Stimulated activated CD4-positive, alpha-beta T cell treated with anti-CD3 and anti-CD28 coated beads, Interleukin-12 subunit alpha, Interleukin-12 subunit beta, amount 100 ng/mL, for 48 hours (primary cell): Measurements from ENCODE around the gene STEAP1B.

ENCODE experiments used
- DNase-seq, 3 donors: peaks; one replicate each; pipeline ENCODE4 v3.0.0-alpha.2; 2020; ENCODE audit warnings: low read depth in 2 of 3, low spot score in 1 of 3

STEAP1B gene

DNA sequence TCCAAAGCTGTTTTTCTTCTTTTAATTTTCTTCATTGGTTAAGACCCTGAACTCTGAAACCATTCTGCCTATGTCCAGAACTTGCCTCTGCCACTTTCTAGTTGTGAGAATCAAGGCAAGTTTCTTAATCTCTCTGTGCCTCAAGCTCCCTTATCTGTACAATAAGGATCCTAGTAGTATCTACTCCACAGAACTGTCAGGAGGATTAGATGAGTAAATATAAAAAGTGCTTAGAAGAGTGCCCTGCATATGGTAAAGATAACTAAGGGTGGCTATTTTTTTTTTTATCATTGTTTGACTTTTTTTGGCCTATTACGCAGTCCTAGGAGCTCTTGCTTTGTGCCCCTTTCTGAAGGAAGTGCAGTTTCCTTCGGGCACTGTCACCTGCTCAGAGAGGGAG is 96.6 kb downstream of the STEAP1B start:
- no peak for DNase-seq

DNA sequence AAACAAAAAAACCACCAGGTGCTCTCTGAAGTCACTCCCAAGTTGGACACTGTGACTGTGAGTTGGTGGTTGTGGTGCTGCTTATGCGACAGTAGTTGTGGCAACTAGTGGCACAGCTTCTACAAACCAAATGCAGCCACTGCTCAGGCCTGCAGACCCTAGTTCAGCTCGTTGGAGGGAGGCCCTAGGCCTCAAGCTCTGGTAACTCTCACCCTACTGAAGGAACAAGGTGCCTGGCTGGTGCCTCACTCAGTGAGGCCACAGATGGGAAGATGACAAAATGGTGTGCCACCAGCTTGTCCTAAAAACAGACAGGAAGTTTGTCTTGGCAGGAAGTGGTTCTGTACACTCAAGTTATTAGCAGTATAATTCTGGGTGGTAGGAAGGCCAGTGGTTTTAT is 97.7 kb downstream of the STEAP1B start:
- no peak for DNase-seq

DNA sequence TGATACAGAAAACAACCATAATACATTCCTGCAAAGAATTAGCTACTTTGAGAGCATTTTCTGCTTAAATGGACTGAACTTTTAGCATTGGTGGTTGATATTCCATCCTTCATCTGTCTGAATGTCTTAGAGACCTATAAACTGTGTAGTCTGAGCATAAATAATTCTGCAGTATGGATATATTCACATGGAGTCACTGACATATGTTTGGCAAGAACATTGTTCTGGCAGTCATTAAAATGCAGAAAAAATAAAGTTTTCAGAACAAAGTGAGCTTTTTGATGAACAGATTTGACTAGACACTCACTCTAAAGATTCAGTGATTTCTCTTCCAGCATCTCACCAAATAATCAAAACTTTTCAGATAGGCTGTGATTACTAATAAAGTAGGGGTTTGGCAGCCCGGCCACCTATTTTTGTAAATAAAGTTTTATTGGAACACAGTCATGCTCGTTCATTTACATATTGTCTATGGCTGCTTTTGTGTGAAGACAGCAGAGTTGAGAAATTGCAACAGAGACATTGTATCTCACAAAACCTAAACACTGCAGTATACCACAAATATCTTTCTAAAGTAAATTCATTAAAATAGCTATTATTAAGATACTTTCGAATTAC is 98.9 kb downstream of the STEAP1B start:
- no peak for DNase-seq

DNA sequence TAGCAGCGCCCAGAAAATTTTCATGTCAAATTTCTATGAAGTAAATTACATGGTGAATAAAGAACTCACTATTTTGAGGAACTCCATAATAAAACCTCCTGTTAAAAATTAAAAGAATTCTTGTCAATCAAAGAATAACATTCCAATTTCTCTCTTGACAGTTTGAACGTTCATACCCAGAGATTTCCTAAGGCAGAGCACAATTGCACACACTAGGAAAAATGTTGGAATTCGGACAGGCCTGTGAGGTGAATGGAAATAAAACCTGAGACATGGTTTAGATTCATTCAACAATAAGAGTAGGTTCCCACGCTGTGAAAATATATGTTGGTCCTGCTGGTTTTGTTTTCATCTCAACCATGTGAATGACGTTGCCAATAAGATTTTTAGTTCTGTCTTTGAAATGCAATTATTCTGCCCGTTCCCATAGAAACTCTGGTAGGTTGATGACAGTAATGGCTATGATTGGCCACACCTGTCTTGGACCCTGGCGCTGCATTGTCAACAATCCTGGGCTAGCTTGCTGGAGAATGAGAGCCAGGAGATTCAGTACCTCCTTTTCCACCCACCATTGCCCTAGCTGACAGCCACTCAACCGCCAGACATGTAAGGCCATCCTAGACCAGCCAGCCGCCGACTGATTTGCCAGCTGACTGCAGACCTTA is 99.7 kb downstream of the STEAP1B start:
- no peak for DNase-seq

DNA sequence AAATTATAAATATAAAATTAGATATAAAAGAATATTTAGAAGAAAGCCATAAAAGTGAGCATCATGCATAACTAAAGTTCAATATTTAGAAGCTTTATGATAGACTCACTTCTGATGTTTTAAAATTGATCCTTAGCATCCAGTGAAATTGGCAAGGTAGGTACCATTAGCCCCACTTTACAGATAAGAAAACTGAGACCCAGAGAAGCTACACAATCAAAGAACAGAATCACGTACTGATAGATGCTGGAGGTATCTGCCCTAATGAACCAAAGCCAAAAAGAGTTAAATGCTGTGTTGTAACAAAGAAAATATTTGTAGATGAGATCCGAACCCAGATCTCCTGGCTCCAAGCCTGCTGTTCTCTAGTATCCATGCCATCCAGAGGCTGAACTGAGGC is 100.4 kb downstream of the STEAP1B start:
- DNase-seq = no peak

DNA sequence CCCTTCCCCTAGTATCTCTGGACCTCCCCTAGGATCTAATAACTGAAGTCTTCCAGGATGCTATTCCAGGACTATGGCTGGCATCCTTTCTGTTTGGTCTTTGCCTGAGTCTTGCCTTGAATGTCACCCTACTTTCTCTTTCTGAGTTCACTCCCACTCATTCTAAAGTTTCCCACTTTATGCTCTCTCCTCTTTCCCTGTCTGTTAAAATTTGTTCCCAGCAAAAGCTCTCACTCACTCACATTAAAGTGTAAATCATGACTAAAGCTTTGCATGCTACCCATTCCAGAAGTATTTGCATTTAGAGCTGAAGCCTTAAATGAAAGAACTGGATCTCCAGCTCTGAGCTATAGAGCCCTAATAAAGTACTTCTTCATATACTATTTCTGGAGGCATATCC is 100.9 kb downstream of the STEAP1B start:
- no peak for DNase-seq

DNA sequence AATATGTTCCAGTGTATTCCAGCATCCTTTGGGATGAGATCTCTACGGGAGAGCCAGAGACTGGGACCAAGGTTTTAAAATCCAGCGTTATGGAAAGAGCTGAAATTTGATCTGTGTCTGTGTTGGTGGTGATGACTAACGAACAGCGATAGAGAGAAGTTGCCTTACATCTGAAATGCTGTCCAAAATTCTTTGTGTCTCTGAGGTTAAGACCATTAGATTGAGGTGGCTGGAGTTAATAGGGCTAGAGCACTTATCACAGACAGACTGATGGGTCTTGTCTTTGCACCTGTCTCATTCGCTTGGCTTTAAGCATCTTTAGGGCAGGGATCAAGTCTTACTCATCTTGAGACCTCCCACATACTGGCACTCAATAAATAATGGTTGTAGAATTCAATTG is 102.0 kb downstream of the STEAP1B start:
- no peak for DNase-seq

DNA sequence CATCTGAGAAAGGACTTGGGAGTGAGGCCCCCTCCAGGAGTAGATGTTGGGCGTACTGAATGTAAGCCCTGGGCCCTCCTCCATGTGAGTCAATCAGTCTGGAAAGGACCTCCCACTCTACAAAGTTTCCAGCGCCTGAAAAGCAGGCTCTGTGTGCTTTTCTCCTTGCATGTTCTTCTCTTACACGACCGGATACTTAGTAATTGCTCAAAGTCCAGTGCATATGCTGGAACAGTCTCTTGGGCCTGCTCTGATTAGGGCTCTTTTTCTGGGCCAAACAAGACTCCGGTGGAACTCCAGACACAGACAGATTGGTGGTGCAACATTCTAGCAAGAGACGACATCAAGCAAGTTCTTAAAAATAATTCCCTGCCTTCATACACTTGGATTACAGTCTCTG is 104.8 kb downstream of the STEAP1B start:
- no peak for DNase-seq

DNA sequence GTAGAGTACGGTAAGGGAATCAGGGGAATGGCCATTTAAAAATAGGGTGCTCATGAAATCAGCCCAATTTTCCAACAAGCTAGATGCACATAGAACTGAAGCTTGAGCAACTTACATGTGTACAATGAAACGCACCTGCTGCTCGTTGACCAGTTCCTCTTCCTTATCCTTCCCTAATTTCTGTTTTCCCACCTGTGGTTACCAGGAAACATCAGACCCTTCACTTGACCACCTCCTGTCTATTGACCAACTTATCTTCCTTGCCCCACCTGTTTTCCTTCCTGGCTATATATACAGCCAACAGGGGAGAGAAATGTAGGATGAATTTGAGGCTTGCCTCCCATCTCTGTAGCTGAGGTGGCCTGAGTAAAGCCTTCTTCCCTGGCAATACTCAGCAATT is 105.2 kb downstream of the STEAP1B start:
- no peak for DNase-seq

DNA sequence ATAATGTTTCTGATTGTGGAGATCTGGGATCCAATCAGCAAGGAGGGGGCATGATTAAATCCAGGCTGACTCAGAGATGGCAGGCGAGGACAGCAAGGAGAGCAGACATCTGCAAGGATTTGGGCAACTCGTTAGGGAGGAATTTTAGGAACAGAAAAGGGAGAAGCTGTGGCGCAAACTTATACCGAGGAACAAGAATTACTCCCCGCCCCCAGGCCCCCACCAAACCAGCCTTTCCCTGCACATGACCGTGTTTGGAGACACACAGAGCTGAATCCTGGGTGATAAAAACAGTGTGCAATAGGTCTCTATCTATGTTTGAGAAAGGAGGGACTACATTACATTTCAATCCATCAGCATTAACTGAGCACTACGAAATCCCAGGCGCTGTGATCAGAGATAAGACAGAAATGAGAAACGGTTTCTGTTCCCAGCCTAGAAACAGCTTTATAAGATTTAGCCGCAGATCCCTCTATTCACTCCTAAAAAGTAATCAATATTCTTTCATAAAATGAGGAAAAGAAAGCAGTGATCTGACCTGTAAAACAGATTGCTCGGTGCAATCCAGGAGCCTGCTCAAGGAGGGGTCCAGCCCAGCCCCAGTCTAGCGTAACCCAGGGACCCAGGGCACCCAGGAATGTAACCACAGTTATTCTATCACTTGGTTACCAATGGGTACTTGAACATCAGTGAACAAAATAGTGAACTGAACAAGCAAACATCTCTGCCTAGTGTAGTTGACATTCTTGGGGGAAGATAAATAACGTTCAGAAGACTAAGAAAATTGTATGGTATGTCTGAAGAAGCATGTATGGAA is 105.9 kb downstream of the STEAP1B start:
- DNase-seq = no peak

DNA sequence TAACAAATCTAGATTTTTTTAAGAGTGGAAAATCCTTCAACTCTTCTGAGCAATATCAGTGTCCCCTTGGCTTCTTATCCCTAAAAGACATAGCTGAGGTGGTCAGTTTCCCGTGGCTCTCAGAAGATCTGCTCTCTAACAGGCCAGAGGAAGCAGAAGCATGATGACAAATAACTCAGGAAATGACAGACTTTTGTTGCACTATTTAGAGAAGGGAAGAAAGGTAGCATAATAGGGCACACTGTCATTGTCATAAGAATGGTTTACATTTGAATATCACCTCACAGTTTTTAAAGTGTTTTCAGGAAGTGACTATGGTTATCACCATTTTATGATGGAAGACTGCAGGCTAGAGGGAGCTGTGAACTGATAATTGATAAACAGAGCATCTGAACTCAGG is 109.5 kb downstream of the STEAP1B start:
- DNase-seq = no peak

DNA sequence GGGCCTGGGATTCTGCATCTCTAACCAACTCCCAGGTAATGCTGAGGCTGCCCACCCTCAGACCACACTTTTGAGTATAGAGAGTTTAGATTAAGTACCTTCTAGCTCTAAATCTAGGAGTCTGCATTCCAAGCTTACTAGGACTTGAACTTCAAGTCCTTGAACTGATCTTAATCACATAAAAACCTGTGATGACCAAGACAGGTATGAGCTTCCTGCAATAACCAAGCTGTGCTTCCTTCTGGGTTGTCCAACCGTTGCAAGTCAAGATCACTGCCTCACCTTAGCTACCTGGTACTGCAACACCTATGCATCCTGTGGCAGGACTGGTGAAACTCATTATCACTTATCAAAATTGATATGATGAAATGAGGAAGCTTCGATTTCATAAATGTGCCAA is 110.1 kb downstream of the STEAP1B start:
- no peak for DNase-seq

DNA sequence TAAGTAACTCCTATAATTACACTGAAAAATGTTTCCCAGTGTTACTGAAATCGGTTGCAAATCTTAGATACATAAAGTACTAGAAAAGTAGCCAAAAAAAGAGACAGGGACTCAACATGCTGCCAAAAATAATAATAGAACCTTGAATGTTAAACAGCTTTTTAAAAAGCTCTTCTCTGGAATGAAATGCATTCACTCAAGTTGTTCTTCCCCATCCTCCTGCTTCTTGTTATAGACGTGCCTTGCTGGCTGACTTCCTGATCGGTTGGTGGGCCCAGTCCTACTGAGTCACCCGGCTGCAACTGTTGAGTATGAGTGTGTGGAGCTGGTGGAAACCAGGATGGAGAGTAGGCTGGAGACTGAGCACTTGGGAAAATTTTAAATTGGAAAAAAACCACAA is 112.4 kb downstream of the STEAP1B start:
- DNase-seq = no peak

DNA sequence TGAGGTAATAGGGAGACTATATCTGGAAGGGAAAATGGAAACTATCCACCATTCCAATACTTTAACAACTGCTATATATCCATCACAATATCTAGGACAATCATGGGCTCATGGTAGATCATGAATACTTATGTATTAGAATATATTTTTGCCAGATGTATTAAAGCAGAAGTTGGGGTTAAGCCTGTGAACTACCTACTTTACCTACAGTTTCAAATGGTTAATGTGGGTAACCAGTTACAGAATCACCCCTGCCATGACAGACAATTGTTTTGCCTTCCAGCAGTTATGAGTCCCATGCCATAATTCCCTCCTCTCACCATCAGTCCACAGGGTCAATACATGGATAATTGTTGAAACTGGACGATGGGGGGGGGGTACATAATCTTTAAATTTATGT is 113.1 kb downstream of the STEAP1B start:
- DNase-seq = no peak

DNA sequence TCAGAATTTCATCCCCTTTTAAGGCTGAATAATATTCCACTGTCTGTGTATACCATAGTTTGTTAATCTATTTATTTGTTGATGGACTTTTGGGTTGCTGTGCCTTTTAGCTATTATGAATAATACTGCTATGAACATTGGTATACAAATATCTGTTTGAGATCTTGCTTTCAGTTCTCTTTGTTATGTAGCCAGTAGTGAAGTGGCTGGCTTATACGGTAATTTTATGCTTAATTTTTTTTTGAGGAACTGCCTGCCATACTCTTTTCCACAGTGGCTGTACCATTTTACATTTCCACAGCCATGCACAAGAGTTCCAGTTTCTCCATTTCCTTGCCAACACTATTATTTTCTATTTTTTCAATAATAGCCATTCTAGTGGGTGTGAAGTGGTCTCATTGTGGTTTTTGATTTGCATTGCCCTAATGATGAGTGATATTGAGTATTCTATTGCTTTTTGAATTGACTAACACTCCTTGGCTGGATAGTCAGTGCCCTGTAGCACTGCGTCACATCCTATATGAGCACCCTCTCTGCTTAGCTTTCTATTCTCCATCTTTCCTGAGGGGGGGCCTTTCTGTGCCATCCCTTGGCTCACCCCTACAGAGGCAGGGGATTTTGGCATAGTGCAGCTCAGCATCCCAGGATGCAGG is 113.7 kb downstream of the STEAP1B start:
- no peak for DNase-seq

DNA sequence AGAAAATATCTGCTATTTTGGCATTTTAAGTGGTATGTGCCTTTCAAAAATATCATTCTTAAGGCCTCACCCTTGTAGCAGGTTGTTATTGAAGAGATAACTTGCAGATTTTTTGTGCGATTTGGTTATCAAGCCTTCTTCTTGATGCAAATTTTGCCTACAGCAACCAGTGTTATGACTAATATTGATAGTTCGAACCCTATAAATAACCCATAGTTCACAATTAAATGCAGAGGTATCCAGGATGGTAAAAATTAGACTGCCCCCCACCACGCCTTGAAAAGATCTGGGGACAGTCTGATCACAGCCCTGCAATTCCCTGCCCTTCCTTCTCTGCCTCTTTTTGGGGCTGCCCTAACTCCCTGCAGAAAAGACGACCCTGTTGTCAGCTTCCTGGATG is 114.7 kb downstream of the STEAP1B start:
- no peak for DNase-seq

DNA sequence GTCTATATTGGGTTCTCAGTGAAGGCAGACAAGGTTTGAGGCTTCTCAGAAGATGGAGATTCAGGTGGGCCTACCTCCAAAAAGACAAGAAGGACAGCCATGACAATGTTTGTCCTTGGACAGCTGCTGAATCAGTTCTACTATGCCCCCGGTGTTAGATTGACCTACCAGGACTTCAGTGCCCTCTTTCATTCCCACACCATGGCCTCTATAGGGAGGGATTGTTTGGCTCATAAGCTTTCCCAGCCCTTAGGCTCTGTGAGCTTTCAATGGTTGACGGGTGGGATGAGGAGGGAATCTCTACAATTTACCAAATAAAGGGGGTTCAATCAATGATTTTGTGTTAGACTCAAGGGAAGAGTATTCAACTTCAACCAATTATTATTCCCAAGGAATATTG is 119.7 kb downstream of the STEAP1B start:
- no peak for DNase-seq

DNA sequence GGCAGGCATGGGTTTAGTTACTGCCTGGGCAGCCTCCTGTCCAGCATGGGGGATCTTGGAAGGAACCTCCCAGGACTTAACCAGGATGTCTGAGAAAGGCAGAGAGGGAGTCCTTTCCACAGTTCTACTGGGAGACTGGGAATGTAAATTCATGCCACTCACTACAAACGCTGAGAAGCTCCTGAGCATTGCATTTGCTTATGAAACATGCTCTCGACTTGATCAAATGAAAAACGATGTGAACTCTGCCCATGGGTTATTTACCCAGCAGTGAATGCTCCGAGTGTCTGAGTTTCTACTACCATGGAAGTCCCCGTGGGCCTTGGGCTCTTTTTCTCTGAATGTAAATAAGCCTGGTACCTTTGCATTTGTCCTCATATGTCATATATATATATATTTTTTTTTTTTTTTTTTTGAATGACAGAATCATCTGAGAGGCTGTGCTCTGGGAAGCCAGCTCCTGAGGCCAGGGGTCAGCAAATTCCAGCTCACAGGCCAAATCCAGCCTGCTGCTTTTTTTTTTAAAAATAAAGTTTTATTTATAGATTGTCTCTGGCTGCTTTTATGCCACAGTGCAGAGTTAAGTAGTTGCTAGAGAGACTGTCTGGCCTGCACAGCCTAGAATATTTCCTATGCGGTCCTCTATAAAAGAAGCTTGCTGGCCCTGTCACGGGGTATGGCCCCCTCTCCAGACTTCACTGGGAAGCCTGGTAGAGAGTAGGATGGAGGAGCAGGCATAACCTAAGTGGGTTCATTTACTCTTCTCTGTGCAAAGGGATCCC is 121.6 kb downstream of the STEAP1B start:
- no peak for DNase-seq

DNA sequence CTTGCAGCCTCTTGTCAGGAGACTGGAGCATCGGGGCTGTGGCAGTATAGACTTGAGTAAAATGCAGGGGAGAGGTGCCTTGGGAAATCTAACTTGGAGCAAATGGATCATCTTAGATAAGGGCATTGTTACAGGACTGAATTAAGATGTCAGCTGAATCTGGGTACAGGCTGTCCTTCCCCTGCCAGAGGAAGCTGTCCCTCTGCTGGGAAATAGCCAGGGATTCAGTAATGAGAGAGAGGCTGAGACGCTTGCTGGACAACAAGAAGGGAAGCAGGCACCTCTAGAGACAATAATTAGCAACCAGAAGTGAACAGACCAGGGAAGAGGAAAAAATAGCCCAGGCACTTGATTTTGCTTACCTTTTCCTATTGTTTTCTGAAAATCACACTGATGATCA is 122.3 kb downstream of the STEAP1B start:
- DNase-seq = no peak

DNA sequence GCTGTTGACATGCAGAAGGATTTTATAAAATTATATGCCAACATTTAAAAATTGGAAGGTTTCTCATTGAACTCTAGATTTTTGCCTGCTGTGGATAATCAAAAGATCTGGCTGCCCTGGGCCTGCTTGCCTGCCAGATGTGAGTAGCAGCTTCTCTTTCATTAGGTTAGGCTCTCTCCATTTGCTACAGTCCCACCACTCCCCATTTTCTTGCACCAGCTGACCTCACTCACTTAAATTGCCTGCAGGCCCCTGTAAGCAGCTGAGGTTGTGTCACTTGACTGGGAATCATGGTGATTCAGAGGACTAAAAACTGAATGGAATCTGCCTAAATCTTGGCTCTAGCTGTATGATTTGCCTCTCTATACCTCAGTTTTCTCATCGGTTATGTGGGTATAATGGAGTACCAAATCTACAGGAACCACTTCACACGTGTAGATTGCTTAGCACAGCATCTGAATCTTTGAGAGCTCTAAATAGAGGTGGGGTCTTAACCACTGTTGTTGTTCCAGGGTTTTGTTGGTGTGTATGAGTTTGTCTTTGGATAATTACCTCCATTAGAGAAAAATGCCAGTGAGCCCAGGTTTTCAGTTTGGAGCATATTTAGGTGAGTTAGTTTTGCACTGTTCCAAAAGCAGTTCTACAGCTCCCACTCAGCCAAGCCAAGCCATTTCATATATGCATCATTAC is 124.5 kb downstream of the STEAP1B start:
- DNase-seq = no peak

DNA sequence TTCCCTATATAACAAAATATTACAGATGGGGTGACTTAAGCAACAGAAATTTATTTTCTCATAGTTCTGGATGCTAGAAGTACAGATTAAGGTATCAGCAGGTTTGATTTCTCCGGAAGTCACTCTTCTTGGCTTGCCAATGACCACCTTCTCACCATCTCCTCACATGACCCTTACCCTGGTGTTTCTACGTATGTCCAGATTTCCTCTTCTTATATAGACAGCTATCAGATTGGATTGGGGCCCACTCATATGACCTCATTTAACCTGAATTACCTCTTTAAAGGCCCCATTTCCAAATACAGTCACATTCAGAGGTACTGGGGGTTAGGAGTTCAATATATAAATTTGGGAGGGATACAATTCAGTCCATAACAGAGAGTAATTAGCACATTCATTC is 126.1 kb downstream of the STEAP1B start:
- DNase-seq = no peak
